Left ventricle myocardium inferior (tissue), 1 donor: Measurements from ENCODE around the gene MAPK1. TPM values are rescaled to one million over a fixed set of nuclear protein-coding genes. Genes with fewer than 3 reads are reported as not detected.
"Not testable (repeated sequence)": the region's sequence is repeated elsewhere in the genome, so short reads cannot be mapped to it uniquely, and the experiment has no call there.

Experiments
- DNase-seq: peaks from one replicate; pipeline ENCODE4 v3.0.0-alpha.2; 2020
- H3K27ac ChIP-seq: fragments of 200-600 bp; replicated peaks from 2 replicates; pipeline ENCODE4 v1.8.0; 2021
- H3K27me3 ChIP-seq: fragments of 200-600 bp; 2 replicates; pipeline ENCODE4 v1.8.0; 2021; ENCODE audit warnings: low read depth
- H3K36me3 ChIP-seq: fragments of 200-600 bp; 2 replicates; pipeline ENCODE4 v1.8.0; 2021
- H3K4me1 ChIP-seq: fragments of 200-600 bp; 2 replicates; pipeline ENCODE4 v1.8.0; 2021
- H3K4me3 ChIP-seq: fragments of 200-600 bp; 2 replicates; pipeline ENCODE4 v1.8.0; 2021; ENCODE audit warnings: mild to moderate bottlenecking, moderate library complexity
- H3K9me3 ChIP-seq: fragments of 200-600 bp; replicated peaks from 2 replicates; pipeline ENCODE4 v1.8.0; 2021
- intact Hi-C: fragments of 100-400 bp; cut with micrococcal nuclease; formaldehyde crosslinking; loops from one replicate; pipeline ENCODE4 v1.11.0; 2022
- total RNA-seq: library from RNA; stranded (reverse); fragmentation: NEBNext Ultra II Directional; extraction: Animal tissue kit (Norgen Biotek cat#: 25700); gene quantifications from one replicate; pipeline ENCODE4 v1.2.1, GENCODE V29; 2021
- TF ChIP-seq, protein P1 (sequence below): fragments of 200-600 bp; IDR thresholded peaks from 2 replicates; pipeline ENCODE4 v1.8.0; 2021; ENCODE audit warnings: antibody characterized with exemption, mild to moderate bottlenecking, borderline replicate concordance
- donor health status: DM: no; HTN: yes; CAD: no; lungs with severe emphysema.

The MAPK1 gene
- total RNA-seq, 1 donor from 2014 or later, result 91.7 TPM

DNA sequence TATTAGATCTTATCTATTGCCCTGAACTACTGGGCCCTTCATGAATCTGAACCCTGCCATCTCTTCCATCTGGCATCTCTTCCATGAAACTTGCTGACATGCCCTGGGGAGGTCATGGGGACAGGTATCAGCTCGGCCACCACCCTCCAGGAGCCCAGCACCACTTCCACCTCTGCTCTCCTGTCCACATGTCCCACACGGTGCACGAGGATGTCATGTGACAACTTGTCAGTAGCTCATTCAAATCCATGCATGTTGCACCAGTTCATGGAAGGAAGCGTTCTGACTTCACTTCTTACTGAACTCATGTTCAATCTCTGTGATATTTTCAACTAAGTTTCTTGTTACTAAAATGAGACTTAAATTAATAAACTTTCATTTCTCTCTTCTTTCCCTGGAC lies 148.4 kb downstream of the MAPK1 start:
- TF ChIP-seq, protein P1, sequence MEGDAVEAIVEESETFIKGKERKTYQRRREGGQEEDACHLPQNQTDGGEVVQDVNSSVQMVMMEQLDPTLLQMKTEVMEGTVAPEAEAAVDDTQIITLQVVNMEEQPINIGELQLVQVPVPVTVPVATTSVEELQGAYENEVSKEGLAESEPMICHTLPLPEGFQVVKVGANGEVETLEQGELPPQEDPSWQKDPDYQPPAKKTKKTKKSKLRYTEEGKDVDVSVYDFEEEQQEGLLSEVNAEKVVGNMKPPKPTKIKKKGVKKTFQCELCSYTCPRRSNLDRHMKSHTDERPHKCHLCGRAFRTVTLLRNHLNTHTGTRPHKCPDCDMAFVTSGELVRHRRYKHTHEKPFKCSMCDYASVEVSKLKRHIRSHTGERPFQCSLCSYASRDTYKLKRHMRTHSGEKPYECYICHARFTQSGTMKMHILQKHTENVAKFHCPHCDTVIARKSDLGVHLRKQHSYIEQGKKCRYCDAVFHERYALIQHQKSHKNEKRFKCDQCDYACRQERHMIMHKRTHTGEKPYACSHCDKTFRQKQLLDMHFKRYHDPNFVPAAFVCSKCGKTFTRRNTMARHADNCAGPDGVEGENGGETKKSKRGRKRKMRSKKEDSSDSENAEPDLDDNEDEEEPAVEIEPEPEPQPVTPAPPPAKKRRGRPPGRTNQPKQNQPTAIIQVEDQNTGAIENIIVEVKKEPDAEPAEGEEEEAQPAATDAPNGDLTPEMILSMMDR, result no peak
- Histone ChIP-seq H3K36me3 (no peaks in the 10 kb centered on the region), H3K27me3 (no peaks in the 10 kb centered on the region), H3K4me3 (no peak overlapping the region), H3K9me3 (no peaks in the 10 kb centered on the region), H3K27ac (no peak overlapping the region), H3K4me1 (peaks cover 3% of the 10 kb centered on the region)
- intact Hi-C loops, result no loop called here
- no peak for DNase-seq

- intact Hi-C loops, result no loop called here
Measured at GRCh38 chr22:21718499-21718898, 148.9 kb downstream of the MAPK1 start.

DNA sequence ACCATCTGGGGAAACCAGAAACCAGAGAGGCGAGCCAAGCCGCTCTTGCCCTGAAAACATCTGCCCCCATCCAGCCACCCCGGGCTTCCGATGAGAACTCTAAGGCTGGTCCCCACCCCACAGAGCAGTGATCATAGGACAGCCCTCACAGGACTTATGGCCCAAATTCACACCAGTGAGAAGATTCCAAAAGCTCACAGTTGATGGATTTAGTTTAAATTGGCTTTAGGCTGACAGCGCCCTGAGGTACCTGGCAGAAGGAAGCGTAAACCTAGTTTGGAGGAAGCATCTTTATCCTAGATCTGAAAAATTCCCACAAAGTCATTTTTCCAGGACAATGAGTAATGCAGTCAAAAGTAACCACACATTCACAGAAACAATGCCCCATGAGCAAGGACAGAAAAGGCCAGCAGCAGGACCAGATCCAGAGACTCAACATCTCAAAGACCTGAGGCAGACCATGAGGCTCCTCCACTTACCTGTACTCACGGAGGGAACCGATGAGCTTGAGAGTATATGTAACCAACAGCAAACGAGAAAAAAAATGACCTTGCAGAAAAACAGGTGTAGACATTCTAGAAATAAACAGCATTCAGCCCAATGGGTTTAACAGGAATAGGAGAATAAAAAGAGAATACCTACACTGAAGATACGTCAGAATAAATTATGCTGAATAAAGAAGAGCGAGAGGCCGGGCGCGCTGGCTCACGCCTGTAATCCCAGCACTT lies 150.9 kb downstream of the MAPK1 start:
- H3K4me3 ChIP-seq, H3K36me3 ChIP-seq, intact Hi-C loops, DNase-seq, H3K9me3 ChIP-seq, H3K27me3 ChIP-seq, H3K27ac ChIP-seq: not testable (repeated sequence)
- peaks cover 17% of the 10 kb centered on the region for H3K4me1 ChIP-seq

More at GRCh38 chr22:21718499-21718898, 148.9 kb downstream of the MAPK1 start:
- Histone ChIP-seq H3K4me1 (peaks cover 8% of the 10 kb centered on the region), H3K4me3 (no peak overlapping the region), H3K27ac (no peak overlapping the region), H3K36me3 (no peaks in the 10 kb centered on the region), H3K9me3 (no peaks in the 10 kb centered on the region), H3K27me3 (no peaks in the 10 kb centered on the region)
- DNase-seq, result no peak
- TF ChIP-seq, protein P1, result no peak

- Histone ChIP-seq H3K9me3 (no peaks in the 10 kb centered on the region), H3K4me3 (no peak overlapping the region), H3K36me3 (peaks cover 3% of the 10 kb centered on the region), H3K27me3 (no peaks in the 10 kb centered on the region), H3K27ac (no peak overlapping the region), H3K4me1 (peaks cover 17% of the 10 kb centered on the region)
- DNase-seq, result no peak
- intact Hi-C loops, result loop anchor here (5.0 kb wide), 1 partner anchor 223 kb away; no protein-coding TSS in a partner anchor
- TF ChIP-seq, protein P1, result no peak
Measured at GRCh38 chr22:21714786-21715185, 152.7 kb downstream of the MAPK1 start.

- Histone ChIP-seq H3K4me1 (peaks cover 17% of the 10 kb centered on the region), H3K27ac (no peak overlapping the region), H3K9me3 (no peaks in the 10 kb centered on the region), H3K36me3 (peaks cover 3% of the 10 kb centered on the region), H3K27me3 (no peaks in the 10 kb centered on the region), H3K4me3 (no peak overlapping the region)
- DNase-seq, result no peak
- intact Hi-C loops, result loop anchor here (5.0 kb wide), 1 partner anchor 223 kb away; no protein-coding TSS in a partner anchor
- TF ChIP-seq, protein P1, result no peak
Measured at GRCh38 chr22:21714059-21714770, 153.2 kb downstream of the MAPK1 start.
